K562 (cell line): ENCODE data around the gene GATA2. TPM values are rescaled to one million over a fixed set of nuclear protein-coding genes. Genes with fewer than 3 reads are reported as not detected.

ENCODE experiments used
- BDP1 ChIP-seq: IDR thresholded peaks from 3 replicates; pipeline ENCODE4 v1.6.1; 2011; ENCODE audit not compliant: insufficient read length, insufficient read depth
- ETV5 ChIP-seq: sonication (generic); formaldehyde crosslinking; IDR thresholded peaks from 2 replicates; pipeline ENCODE4 v1.4.0; 2020; ENCODE audit warnings: low read depth, mild to moderate bottlenecking, missing genetic modification reagents
- HIVEP1 ChIP-seq: fragments of 250-450 bp; sonication (Bioruptor Pico); IDR thresholded peaks from 2 replicates; pipeline ENCODE4 v1.4.0; 2020; ENCODE audit warnings: mild to moderate bottlenecking
- IFI16 ChIP-seq: fragments of 250-450 bp; sonication (Bioruptor Pico); IDR thresholded peaks from 2 replicates; pipeline ENCODE4 v2.1.2; 2022; ENCODE audit warnings: mild to moderate bottlenecking, inconsistent platforms
- LEF1 ChIP-seq: fragments of 450-650 bp; IDR thresholded peaks from 2 replicates; pipeline ENCODE4 v1.6.1; 2016; ENCODE audit warnings: mild to moderate bottlenecking
- MAFK ChIP-seq: IDR thresholded peaks from 2 replicates; pipeline ENCODE4 v1.6.1; 2011; ENCODE audit warnings: low read length, improper control_type of control experiment
- MTA2 ChIP-seq: fragments of 450-650 bp; IDR thresholded peaks from 2 replicates; pipeline ENCODE4 v1.6.1; 2016; ENCODE audit warnings: low read depth
- MTF1 ChIP-seq: fragments of 250-450 bp; sonication (Bioruptor Pico); IDR thresholded peaks from 2 replicates; pipeline ENCODE4 v1.9.0; 2021; ENCODE audit warnings: moderate library complexity, mild to moderate bottlenecking, inconsistent platforms, borderline replicate concordance
- MXI1 ChIP-seq: IDR thresholded peaks from 2 replicates; pipeline ENCODE4 v1.6.1; 2011; ENCODE audit warnings: low read depth, mild to moderate bottlenecking, improper control_type of control experiment, low read length
- NFIC ChIP-seq: fragments of 450-650 bp; IDR thresholded peaks from 2 replicates; pipeline ENCODE4 v1.6.1; 2017; ENCODE audit warnings: mild to moderate bottlenecking, inconsistent platforms
- NR1H2 ChIP-seq: sonication (generic); formaldehyde crosslinking; IDR thresholded peaks from 2 replicates; pipeline ENCODE4 v1.4.0; 2020; ENCODE audit warnings: mild to moderate bottlenecking, missing genetic modification reagents
- RBFOX2 ChIP-seq: fragments of 200-400 bp; formaldehyde crosslinking; IDR thresholded peaks from 2 replicates; pipeline ENCODE4 v1.6.1; 2017; ENCODE audit warnings: low read depth, mild to moderate bottlenecking, low read length, moderate library complexity
- SIN3A ChIP-seq, 2 experiments: fragments of 150-350 bp in 1 of 2; IDR thresholded peaks; 2 replicates each; pipeline ENCODE4 v1.6.1; 2011 to 2016; ENCODE audit warnings: borderline replicate concordance in 2 of 2, low read depth in 2 of 2, low read length in 2 of 2, mild to moderate bottlenecking in 2 of 2, moderate library complexity in 2 of 2; ENCODE audit not compliant: control insufficient read depth in 1 of 2
- ZFPM2 ChIP-seq: fragments of 250-450 bp; sonication (Bioruptor Pico); IDR thresholded peaks from 2 replicates; pipeline ENCODE4 v1.5.1; 2022; ENCODE audit warnings: mild to moderate bottlenecking
- ZNF124 ChIP-seq: sonication (generic); formaldehyde crosslinking; IDR thresholded peaks from 2 replicates; pipeline ENCODE4 v1.8.1; 2022; ENCODE audit warnings: missing genetic modification reagents
- ZNF668 ChIP-seq: fragments of 250-450 bp; sonication (Bioruptor Pico); IDR thresholded peaks from 2 replicates; pipeline ENCODE4 v1.8.0; 2022; ENCODE audit warnings: mild to moderate bottlenecking, inconsistent platforms
- polyA plus RNA-seq, 8 experiments: library from polyadenylated mRNA; depleted of rRNA in 4 of 8; stranded (reverse) in 5 of 8; unstranded in 3 of 8; fragments of >200 nt; fragmentation: Nextera tagmentation in 2 of 8; fragmentation: Illumina TruSeq in 1 of 8; extraction: Ambion mirVana in 2 of 8; extraction: Trizol in 1 of 8; gene quantifications; 2 replicates each; pipeline versions ENCODE4 v1.2.1 to v1.2.3, GENCODE V29; 2011 to 2014; ENCODE audit warnings: inconsistent platforms in 1 of 8, missing spikeins in 1 of 8
- total RNA-seq, 7 experiments: library from RNA; depleted of rRNA in 6 of 7; stranded (reverse); fragments of >200 nt in 6 of 7; fragmentation: Illumina TruSeq in 2 of 7; extraction: Trizol in 2 of 7; gene quantifications; 2 replicates each; pipeline versions ENCODE4 v1.2.1 to v1.2.3, GENCODE V29; 2011 to 2021; ENCODE audit warnings: low replicate concordance in 1 of 7
- TF ChIP-seq, protein P1 (sequence below): IDR thresholded peaks from 3 replicates; pipeline ENCODE4 v1.6.1; 2011; ENCODE audit warnings: borderline replicate concordance, mild to moderate bottlenecking, moderate library complexity; ENCODE audit not compliant: insufficient read length; ENCODE audit errors: extremely low read depth
- TF ChIP-seq, protein P2 (sequence below): fragments of 450-650 bp; formaldehyde crosslinking; IDR thresholded peaks from 2 replicates; pipeline ENCODE4 v1.4.0; 2020; ENCODE audit warnings: mild to moderate bottlenecking, moderate library complexity
- TF ChIP-seq, protein P3 (sequence below): fragments of 250-450 bp; sonication (Bioruptor Pico); IDR thresholded peaks from 2 replicates; pipeline ENCODE4 v1.4.0; 2020

GATA2 gene
- total and polyA plus RNA-seq, 9 of the 15 experiments (the other 6 are each of a cell fraction or from before 2014, with no cell fraction given) = 8.5 to 218 (median 50.8) TPM

DNA sequence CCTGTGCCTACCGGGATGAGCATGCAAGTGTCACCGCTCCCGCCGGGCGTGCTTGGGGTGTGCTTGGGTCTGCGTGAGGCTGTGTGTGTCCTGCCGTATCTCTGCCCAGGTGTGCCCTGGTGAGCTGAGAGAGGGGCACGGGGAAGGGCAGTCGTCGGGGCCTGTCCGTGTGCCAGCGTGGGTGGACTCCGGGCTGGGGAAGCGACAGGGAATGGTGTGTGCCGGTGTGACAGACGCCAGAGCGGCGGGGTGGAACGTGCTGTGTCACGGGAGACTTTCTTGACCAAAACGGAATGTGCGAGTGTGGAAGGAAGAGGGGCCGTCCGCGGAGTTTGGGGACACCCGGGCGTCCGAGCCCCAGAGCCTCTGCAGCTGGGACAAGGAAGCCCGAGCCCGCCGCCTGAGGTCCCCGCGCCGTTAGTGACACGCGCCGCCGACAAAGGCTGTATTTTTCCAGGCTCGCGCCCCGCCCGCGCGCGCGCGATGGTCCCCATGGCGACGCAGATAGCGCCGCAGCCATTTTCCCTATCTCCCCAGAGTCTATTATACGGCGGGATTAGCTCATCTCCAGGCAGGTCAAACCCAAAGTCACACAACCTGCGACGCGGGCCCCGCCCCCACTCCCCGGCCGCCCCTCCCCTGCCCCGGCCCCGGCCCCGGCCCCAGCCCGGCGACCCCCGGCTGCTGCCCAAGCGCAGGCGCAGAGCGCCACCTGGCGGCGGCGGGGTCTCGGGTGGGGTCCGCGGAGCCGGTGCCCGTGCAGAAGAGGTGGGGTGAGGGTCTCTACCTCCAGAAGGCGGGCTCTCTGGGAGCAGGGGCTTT is 4.5 kb upstream of the GATA2 start (continued):
- TF ChIP-seq ZNF668 (CRISPR knock-in tag) = no peak
- peak; percentile 84 for TF ChIP-seq MXI1
- TF ChIP-seq ZFPM2 (CRISPR knock-in tag) = no peak
- no peak for TF ChIP-seq IFI16 (CRISPR knock-in tag)
- peak; percentile 83 for TF ChIP-seq RBFOX2
- TF ChIP-seq, protein P1, sequence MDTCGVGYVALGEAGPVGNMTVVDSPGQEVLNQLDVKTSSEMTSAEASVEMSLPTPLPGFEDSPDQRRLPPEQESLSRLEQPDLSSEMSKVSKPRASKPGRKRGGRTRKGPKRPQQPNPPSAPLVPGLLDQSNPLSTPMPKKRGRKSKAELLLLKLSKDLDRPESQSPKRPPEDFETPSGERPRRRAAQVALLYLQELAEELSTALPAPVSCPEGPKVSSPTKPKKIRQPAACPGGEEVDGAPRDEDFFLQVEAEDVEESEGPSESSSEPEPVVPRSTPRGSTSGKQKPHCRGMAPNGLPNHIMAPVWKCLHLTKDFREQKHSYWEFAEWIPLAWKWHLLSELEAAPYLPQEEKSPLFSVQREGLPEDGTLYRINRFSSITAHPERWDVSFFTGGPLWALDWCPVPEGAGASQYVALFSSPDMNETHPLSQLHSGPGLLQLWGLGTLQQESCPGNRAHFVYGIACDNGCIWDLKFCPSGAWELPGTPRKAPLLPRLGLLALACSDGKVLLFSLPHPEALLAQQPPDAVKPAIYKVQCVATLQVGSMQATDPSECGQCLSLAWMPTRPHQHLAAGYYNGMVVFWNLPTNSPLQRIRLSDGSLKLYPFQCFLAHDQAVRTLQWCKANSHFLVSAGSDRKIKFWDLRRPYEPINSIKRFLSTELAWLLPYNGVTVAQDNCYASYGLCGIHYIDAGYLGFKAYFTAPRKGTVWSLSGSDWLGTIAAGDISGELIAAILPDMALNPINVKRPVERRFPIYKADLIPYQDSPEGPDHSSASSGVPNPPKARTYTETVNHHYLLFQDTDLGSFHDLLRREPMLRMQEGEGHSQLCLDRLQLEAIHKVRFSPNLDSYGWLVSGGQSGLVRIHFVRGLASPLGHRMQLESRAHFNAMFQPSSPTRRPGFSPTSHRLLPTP = no peak
- TF ChIP-seq NFIC = no peak
- TF ChIP-seq, protein P2, sequence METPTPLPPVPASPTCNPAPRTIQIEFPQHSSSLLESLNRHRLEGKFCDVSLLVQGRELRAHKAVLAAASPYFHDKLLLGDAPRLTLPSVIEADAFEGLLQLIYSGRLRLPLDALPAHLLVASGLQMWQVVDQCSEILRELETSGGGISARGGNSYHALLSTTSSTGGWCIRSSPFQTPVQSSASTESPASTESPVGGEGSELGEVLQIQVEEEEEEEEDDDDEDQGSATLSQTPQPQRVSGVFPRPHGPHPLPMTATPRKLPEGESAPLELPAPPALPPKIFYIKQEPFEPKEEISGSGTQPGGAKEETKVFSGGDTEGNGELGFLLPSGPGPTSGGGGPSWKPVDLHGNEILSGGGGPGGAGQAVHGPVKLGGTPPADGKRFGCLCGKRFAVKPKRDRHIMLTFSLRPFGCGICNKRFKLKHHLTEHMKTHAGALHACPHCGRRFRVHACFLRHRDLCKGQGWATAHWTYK (CRISPR knock-in tag) = 0 out of 2 replicates have a peak, but pooled peaks have one; percentile 21
- TF ChIP-seq MAFK = no peak
- 0 out of 4 replicates have a peak, but pooled peaks of 1 of the 2 experiments have one; percentile 28 for TF ChIP-seq SIN3A (IDR thresholded peaks at IDR 0.05; ENCODE audit: borderline replicate concordance in 2 of 2, control insufficient read depth in 1 of 2, low read depth in 2 of 2, low read length in 2 of 2)
- TF ChIP-seq NR1H2 (CRISPR knock-in tag) = no peak
- TF ChIP-seq BDP1 = no peak
- TF ChIP-seq MTA2 = no peak
- TF ChIP-seq LEF1 = no peak
- no peak for TF ChIP-seq ETV5 (CRISPR knock-in tag)
- TF ChIP-seq, protein P3, sequence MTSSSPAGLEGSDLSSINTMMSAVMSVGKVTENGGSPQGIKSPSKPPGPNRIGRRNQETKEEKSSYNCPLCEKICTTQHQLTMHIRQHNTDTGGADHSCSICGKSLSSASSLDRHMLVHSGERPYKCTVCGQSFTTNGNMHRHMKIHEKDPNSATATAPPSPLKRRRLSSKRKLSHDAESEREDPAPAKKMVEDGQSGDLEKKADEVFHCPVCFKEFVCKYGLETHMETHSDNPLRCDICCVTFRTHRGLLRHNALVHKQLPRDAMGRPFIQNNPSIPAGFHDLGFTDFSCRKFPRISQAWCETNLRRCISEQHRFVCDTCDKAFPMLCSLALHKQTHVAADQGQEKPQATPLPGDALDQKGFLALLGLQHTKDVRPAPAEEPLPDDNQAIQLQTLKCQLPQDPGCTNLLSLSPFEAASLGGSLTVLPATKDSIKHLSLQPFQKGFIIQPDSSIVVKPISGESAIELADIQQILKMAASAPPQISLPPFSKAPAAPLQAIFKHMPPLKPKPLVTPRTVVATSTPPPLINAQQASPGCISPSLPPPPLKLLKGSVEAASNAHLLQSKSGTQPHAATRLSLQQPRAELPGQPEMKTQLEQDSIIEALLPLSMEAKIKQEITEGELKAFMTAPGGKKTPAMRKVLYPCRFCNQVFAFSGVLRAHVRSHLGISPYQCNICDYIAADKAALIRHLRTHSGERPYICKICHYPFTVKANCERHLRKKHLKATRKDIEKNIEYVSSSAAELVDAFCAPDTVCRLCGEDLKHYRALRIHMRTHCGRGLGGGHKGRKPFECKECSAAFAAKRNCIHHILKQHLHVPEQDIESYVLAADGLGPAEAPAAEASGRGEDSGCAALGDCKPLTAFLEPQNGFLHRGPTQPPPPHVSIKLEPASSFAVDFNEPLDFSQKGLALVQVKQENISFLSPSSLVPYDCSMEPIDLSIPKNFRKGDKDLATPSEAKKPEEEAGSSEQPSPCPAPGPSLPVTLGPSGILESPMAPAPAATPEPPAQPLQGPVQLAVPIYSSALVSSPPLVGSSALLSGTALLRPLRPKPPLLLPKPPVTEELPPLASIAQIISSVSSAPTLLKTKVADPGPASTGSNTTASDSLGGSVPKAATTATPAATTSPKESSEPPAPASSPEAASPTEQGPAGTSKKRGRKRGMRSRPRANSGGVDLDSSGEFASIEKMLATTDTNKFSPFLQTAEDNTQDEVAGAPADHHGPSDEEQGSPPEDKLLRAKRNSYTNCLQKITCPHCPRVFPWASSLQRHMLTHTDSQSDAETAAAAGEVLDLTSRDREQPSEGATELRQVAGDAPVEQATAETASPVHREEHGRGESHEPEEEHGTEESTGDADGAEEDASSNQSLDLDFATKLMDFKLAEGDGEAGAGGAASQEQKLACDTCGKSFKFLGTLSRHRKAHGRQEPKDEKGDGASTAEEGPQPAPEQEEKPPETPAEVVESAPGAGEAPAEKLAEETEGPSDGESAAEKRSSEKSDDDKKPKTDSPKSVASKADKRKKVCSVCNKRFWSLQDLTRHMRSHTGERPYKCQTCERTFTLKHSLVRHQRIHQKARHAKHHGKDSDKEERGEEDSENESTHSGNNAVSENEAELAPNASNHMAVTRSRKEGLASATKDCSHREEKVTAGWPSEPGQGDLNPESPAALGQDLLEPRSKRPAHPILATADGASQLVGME (CRISPR knock-in tag) = no peak
- no peak for TF ChIP-seq MTF1 (CRISPR knock-in tag)
- no peak for TF ChIP-seq HIVEP1 (CRISPR knock-in tag)
- TF ChIP-seq ZNF124 (CRISPR knock-in tag) = no peak
